SJCRH30 (cell line): Measurements from ENCODE around the gene CMC4. TPM values are rescaled to one million over a fixed set of nuclear protein-coding genes. Genes with fewer than 3 reads are reported as not detected.

ENCODE experiments used
- DNase-seq, 2 experiments: peaks; one replicate each; pipeline ENCODE4 v3.0.0-alpha.2; 2015 to 2020
- H3K27ac ChIP-seq: fragments of 250-450 bp; sonication (Bioruptor Pico); 2 replicates; pipeline ENCODE4 v1.5.1; 2020; ENCODE audit warnings: mild to moderate bottlenecking, moderate library complexity
- H3K27me3 ChIP-seq: fragments of 250-450 bp; sonication (Bioruptor Pico); 2 replicates; pipeline ENCODE4 v1.5.1; 2020; ENCODE audit warnings: mild to moderate bottlenecking, moderate library complexity
- H3K36me3 ChIP-seq: fragments of 250-450 bp; sonication (Bioruptor Pico); 2 replicates; pipeline ENCODE4 v1.5.1; 2020; ENCODE audit warnings: mild to moderate bottlenecking, moderate library complexity
- H3K4me1 ChIP-seq: fragments of 250-450 bp; sonication (Bioruptor Pico); 2 replicates; pipeline ENCODE4 v1.5.1; 2020; ENCODE audit warnings: mild to moderate bottlenecking, moderate library complexity
- H3K4me3 ChIP-seq: fragments of 250-450 bp; sonication (Bioruptor Pico); 2 replicates; pipeline ENCODE4 v1.5.1; 2020; ENCODE audit warnings: mild to moderate bottlenecking, moderate library complexity
- H3K9me3 ChIP-seq: fragments of 250-450 bp; sonication (Bioruptor Pico); replicated peaks from 2 replicates; pipeline ENCODE4 v1.5.1; 2020; ENCODE audit warnings: mild to moderate bottlenecking, moderate library complexity
- total RNA-seq: library from RNA; depleted of rRNA; stranded (reverse); fragments of >200 nt; shearing (Covaris generic); gene quantifications from 2 replicates; pipeline ENCODE4 v1.2.3, GENCODE V29; 2014; rRNA removed

The CMC4 gene
- total RNA-seq, 1 experiment from 2014 or later: 18.7 TPM

GRCh38 chrX:155028877-155029291 lies 42.1 kb downstream of the CMC4 start:
- Histone ChIP-seq H3K27me3 (no peaks in the 10 kb centered on the region), H3K4me3 (no peak overlapping the region), H3K9me3 (no peaks in the 10 kb centered on the region), H3K36me3 (peaks cover 4% of the 10 kb centered on the region; the same call in 1 of the 2 replicates), H3K4me1 (no peaks in the 10 kb centered on the region; the same call in 1 of the 2 replicates), H3K27ac (no peak overlapping the region)
- no peak for DNase-seq

- peak overlapping the region; percentile 96 for H3K27ac ChIP-seq
- no peaks in the 10 kb centered on the region for H3K36me3 ChIP-seq
- H3K4me3 ChIP-seq: peak overlapping the region; percentile 78
- H3K9me3 ChIP-seq: no peaks in the 10 kb centered on the region
- no peaks in the 10 kb centered on the region; the same call in 1 of the 2 replicates for H3K4me1 ChIP-seq
- no peaks in the 10 kb centered on the region for H3K27me3 ChIP-seq
- DNase-seq: peak in 1 of 2 experiments; percentile 6
Observed at GRCh38 chrX:155028129-155028528, 42.8 kb downstream of the CMC4 start.

- DNase-seq: peak; percentile 2 to 31
Observed at GRCh38 chrX:155027509-155028066, 43.3 kb downstream of the CMC4 start.

GRCh38 chrX:155026727-155027508 lies 44.0 kb downstream of the CMC4 start, which contains the start of gene FUNDC2:
FUNDC2 (plus strand) TSS chrX:155026844; CDS start chrX:155026939, 95 bp downstream.
- Histone ChIP-seq H3K4me3 (peak within 1 kb of the TSS; percentile 78), H3K4me1 (no peaks in the 10 kb centered on the region; the same call in 1 of the 2 replicates), H3K36me3 (no peaks in the 10 kb centered on the region), H3K27me3 (no peaks in the 10 kb centered on the region), H3K9me3 (no peaks in the 10 kb centered on the region), H3K27ac (peak within 1 kb of the TSS; percentile 96)
- DNase-seq: peak; percentile 92 to 94

More at GRCh38 chrX:155027509-155028066, 43.3 kb downstream of the CMC4 start:
- Histone ChIP-seq H3K4me3 (peak overlapping the region; percentile 78), H3K27ac (peak overlapping the region; percentile 96), H3K36me3 (no peaks in the 10 kb centered on the region), H3K4me1 (no peaks in the 10 kb centered on the region; the same call in 1 of the 2 replicates), H3K9me3 (no peaks in the 10 kb centered on the region), H3K27me3 (no peaks in the 10 kb centered on the region)

GRCh38 chrX:155026420-155026726 lies 44.6 kb downstream of the CMC4 start:
- H3K4me3 ChIP-seq: peak overlapping the region; percentile 78
- no peaks in the 10 kb centered on the region for H3K36me3 ChIP-seq
- DNase-seq: no peak
- peak overlapping the region; percentile 96 for H3K27ac ChIP-seq
- H3K27me3 ChIP-seq: no peaks in the 10 kb centered on the region
- H3K9me3 ChIP-seq: no peaks in the 10 kb centered on the region
- H3K4me1 ChIP-seq: no peaks in the 10 kb centered on the region; the same call in 1 of the 2 replicates

- Histone ChIP-seq H3K36me3 (no peaks in the 10 kb centered on the region), H3K27me3 (no peaks in the 10 kb centered on the region), H3K4me3 (no peak overlapping the region), H3K9me3 (no peaks in the 10 kb centered on the region), H3K27ac (no peak overlapping the region), H3K4me1 (no peaks in the 10 kb centered on the region; the same call in 1 of the 2 replicates)
- no peak for DNase-seq
Observed at GRCh38 chrX:155023907-155024833, 46.8 kb downstream of the CMC4 start.

- no peak within 1 kb of the TSS for H3K27ac ChIP-seq
- DNase-seq: no peak
Observed at GRCh38 chrX:155022585-155022984, 48.4 kb downstream of the CMC4 start, which contains the start of gene F8. F8 (minus strand) TSS chrX:155022723; CDS start chrX:155022552, 171 bp downstream.

GRCh38 chrX:155020591-155020990 lies 50.3 kb downstream of the CMC4 start:
- Histone ChIP-seq H3K27ac (no peak overlapping the region), H3K4me1 (no peaks in the 10 kb centered on the region), H3K4me3 (no peak overlapping the region), H3K36me3 (no peaks in the 10 kb centered on the region), H3K27me3 (no peaks in the 10 kb centered on the region), H3K9me3 (no peaks in the 10 kb centered on the region)
- DNase-seq: no peak

More at GRCh38 chrX:155022585-155022984, 48.4 kb downstream of the CMC4 start, which contains the start of gene F8:
- Histone ChIP-seq H3K36me3 (no peaks in the 10 kb centered on the region), H3K4me1 (no peaks in the 10 kb centered on the region), H3K4me3 (no peak within 1 kb of the TSS), H3K27me3 (no peaks in the 10 kb centered on the region), H3K9me3 (no peaks in the 10 kb centered on the region)

Other genes with a start within 250 kb of the CMC4 start
- not detected in 2 replicates for gene SMIM9, start 236.5 kb downstream of the CMC4 start, total RNA-seq
- gene F8A1, start 184.8 kb downstream of the CMC4 start, total RNA-seq: 4.6 and 5.2 TPM in 2 replicates
- 0.23 and 0.42 TPM in 2 replicates for gene F8, start 48.4 kb downstream of the CMC4 start, total RNA-seq
- gene FUNDC2, start 44.3 kb downstream of the CMC4 start, total RNA-seq: 94.2 and 97.0 TPM in 2 replicates
- gene MTCP1, start within 50 bp of the CMC4 start, total RNA-seq: 21.1 and 25.0 TPM in 2 replicates
- gene BRCC3, start 372 bp upstream of the CMC4 start, total RNA-seq: 16.6 and 17.5 TPM in 2 replicates
- gene VBP1, start 145.3 kb upstream of the CMC4 start, total RNA-seq: 106 and 118 TPM in 2 replicates
- gene RAB39B, start 193.4 kb upstream of the CMC4 start, total RNA-seq: 0.34 and 0.56 TPM in 2 replicates